D721Med (cell line): ENCODE measurements around the gene SRD5A1.

Experiments
- DNase-seq: peaks from one replicate; pipeline ENCODE4 v3.0.0; 2011; ENCODE audit warnings: low spot score; ENCODE audit not compliant: insufficient read length
- FAIRE-seq: peaks from 2 replicates; lab custom pipeline; 2011; peaks lifted over from hg19 to GRCh38; lab: Jason Lieb, UNC
- TF ChIP-seq, protein P1 (sequence below): IDR thresholded peaks from 2 replicates; pipeline ENCODE4 v1.5.1; 2012; ENCODE audit warnings: mild to moderate bottlenecking, control low read depth; ENCODE audit not compliant: insufficient read depth; ENCODE audit errors: missing control alignments

The SRD5A1 gene

DNA sequence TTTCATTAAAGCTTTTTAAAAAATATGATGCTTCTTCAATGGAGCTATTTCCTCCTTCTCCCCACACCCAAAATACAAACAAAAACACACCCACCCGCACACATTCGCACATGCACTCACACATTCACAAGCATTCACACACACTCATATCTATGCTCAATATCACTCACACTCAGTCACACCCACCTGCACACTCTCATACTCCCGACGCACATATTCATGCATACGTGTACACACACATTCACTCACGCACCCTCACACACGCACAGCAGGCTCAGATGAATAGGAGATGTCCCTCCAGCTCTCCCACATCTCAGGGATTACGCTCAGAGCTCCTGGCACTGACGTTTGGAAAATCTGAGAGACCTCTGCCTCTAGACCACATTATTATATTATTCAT is 54.3 kb downstream of the SRD5A1 start:
- DNase-seq (no peak), FAIRE-seq (no peak)
- TF ChIP-seq, protein P1, sequence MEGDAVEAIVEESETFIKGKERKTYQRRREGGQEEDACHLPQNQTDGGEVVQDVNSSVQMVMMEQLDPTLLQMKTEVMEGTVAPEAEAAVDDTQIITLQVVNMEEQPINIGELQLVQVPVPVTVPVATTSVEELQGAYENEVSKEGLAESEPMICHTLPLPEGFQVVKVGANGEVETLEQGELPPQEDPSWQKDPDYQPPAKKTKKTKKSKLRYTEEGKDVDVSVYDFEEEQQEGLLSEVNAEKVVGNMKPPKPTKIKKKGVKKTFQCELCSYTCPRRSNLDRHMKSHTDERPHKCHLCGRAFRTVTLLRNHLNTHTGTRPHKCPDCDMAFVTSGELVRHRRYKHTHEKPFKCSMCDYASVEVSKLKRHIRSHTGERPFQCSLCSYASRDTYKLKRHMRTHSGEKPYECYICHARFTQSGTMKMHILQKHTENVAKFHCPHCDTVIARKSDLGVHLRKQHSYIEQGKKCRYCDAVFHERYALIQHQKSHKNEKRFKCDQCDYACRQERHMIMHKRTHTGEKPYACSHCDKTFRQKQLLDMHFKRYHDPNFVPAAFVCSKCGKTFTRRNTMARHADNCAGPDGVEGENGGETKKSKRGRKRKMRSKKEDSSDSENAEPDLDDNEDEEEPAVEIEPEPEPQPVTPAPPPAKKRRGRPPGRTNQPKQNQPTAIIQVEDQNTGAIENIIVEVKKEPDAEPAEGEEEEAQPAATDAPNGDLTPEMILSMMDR: no peak

DNA sequence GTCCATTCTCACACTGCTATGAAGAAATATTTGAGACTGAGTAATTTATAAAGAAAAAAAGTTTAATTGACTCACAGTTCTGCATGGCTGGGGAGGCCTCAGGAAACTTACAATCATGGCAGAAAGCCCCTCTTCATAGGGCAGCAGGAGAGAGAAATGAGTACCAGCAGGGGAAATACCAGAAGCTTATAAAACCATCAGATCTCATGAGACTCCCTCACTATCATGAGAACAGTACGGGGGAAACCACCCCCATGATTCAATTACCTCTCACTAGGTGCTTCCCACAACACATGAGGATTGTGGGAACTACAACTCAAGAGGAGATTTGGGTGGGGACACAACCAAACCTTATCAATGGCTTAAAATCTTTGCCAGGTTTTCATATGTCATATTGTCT is 59.7 kb downstream of the SRD5A1 start:
- TF ChIP-seq, protein P1: no peak
- DNase-seq (no peak), FAIRE-seq (no peak)

DNA sequence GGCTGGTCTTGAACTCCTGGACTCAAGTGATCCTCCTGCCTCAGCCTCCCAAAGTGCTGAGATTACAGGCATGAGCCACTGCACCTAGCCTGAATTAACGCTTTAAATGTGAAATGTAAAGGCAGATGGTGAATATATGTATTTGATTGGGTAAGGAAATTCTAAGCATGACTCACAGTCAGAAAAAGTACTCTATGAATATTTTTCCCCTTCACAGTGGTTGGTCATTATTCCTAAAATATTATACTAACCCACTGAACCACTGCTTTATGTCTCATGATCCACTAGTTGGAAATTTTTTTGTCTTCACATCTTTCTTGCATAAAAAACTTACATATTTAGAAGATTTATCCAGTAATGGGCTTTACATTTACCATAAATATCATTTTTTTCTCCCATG is 65.5 kb downstream of the SRD5A1 start:
- DNase-seq (no peak), FAIRE-seq (no peak)
- TF ChIP-seq, protein P1: no peak

DNA sequence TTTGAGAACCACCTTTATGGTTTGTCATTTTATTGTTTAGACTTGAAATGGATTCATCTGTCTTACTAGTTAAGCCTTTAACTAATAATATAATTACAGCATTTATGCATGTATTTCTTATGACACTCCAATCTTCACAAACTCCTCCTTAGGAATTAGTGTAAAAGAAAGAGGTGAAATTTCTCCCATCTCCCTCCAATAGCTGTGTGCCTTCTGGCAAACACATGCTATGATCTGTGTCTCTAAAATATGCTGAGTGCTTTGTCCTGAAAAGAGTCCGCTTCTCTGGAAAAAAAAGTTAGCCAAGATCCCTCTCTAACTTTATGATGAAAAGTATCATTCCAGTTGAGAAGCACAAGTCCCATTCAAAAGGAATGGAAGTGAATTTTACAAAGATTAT is 66.1 kb downstream of the SRD5A1 start:
- no peak for DNase-seq
- TF ChIP-seq, protein P1: no peak
- FAIRE-seq: no peak

DNA sequence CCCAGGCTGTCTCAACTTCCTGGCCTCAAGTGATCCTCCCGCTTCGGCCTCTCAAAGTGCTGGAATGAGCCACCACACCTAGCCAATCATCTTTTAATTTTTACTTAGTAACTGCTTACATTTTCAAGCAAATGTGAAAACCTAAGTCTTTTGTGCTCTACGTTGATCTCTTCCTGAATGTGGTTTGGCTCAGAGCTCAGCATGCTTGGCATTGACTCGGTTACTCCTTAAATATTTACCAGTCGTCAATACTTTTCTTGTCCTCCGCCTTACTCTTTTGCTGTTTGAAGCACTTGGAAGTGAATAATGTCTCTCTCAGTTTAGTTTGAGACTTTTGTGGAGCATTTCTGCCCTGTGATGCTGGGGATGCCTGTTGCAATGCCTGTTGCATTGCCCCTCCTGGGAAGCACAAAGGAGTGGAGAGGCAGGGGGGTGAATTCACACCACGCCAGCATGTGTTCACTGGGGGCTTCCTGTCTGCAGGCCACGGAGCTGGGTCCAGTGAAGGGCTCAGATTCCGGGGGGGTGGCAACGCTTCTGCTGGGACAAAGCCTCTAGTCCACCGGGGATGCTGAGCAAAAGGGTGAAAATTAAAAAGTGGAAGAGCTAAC is 66.9 kb downstream of the SRD5A1 start:
- DNase-seq: no peak
- TF ChIP-seq, protein P1: no peak
- no peak for FAIRE-seq

DNA sequence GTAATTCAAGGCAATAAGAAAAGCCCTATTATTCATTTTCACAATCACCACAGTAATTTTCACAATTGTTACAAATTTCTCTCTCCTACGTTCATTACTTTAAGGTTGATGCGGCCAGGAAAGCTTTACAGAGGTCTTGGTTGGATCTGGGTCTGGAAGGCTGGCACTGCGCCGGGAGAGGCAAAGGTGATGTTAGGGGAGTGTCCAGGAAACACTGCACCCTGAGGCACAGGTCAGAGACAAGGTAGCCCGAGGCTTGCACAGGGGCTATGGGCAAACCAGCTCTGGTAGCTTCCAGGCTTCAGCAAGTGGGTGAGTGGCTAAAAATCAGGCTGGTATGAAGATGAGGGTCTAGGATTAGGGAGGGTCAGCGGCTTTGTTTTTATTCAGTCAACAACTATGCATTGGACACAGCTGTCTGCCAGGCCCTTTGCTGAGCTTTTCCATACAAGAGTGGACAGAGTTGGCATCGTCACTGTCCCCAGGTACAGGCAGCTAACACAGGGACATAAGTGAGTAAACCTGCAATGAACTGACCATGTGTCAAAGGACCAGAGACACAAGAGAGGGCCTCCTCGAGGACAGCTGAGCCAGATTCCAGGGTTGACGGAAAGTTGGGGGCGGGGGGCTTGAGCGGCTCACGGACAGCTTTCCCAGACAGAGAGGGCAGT is 67.6 kb downstream of the SRD5A1 start:
- TF ChIP-seq, protein P1: no peak
- no peak for FAIRE-seq
- DNase-seq: no peak

DNA sequence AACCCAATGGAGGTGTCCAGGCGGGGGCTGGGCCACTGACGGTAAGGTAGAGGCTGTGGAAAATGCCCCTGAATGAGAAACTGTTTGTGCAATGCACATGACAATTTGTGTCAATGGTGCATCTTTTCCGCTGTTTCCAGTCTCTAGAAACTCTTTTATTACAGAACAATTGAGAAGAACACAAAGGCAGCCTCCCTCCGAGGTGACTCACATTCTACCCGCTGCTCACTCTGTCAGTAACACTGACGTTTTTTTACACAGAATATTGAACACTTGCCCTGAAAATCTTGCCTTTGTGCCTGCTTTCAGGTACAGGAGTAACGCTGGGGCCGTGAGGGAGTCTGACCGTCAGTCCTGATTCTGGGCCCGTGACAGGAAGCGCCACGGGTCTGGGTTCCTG is 68.3 kb downstream of the SRD5A1 start:
- TF ChIP-seq, protein P1: no peak
- DNase-seq (no peak), FAIRE-seq (no peak)
